Heart left ventricle (tissue), 16 donors: Measurements from ENCODE around the gene UNC5C. TPM values are rescaled to one million over a fixed set of nuclear protein-coding genes. Genes with fewer than 3 reads are reported as not detected.

Experiments
- ATAC-seq, 4 donors: fragments of 200-7000 bp; cut with Tn5 transposase; one replicate each; pipeline ENCODE4 v1.9.1; 2020 to 2022; ENCODE audit warnings: moderate library complexity in 4 of 4, mild to moderate bottlenecking in 3 of 4, moderate number of reproducible peaks in 1 of 4
- DNase-seq, 5 donors: peaks; one replicate each; pipeline ENCODE4 v3.0.0-alpha.2; 2020
- H3K27ac ChIP-seq, 12 donors: fragments of 200-600 bp; sonication (generic) in 4 of 12; one replicate each; pipeline versions ENCODE4 v1.5.0 to v1.8.0; 2016 to 2022; ENCODE audit warnings: mild to moderate bottlenecking in 2 of 12
- H3K27me3 ChIP-seq, 9 donors: fragments of 200-600 bp; sonication (generic) in 2 of 9; one replicate each; pipeline versions ENCODE4 v1.5.1 to v1.8.0; 2016 to 2022; ENCODE audit warnings: mild to moderate bottlenecking in 3 of 9
- H3K36me3 ChIP-seq, 9 donors: fragments of 200-600 bp; sonication (generic) in 2 of 9; one replicate each; pipeline versions ENCODE4 v1.5.0 to v1.8.0; 2018 to 2022; ENCODE audit warnings: mild to moderate bottlenecking in 2 of 9
- H3K4me1 ChIP-seq, 12 donors: fragments of 200-600 bp; sonication (generic) in 4 of 12; one replicate each; pipeline versions ENCODE4 v1.5.0 to v1.8.0; 2016 to 2022; ENCODE audit warnings: mild to moderate bottlenecking in 3 of 12
- H3K4me3 ChIP-seq, 12 donors: fragments of 200-600 bp; sonication (generic) in 4 of 12; one replicate each; pipeline versions ENCODE4 v1.5.0 to v1.8.0; 2017 to 2022; ENCODE audit warnings: mild to moderate bottlenecking in 9 of 12, moderate library complexity in 4 of 12
- H3K9me3 ChIP-seq, 12 donors: fragments of 200-600 bp; sonication (generic) in 4 of 12; one replicate each; pipeline versions ENCODE4 v1.5.0 to v1.8.0; 2016 to 2022; ENCODE audit warnings: mild to moderate bottlenecking in 1 of 12
- CTCF ChIP-seq, 12 donors: fragments of 200-600 bp; sonication (generic) in 4 of 12; IDR thresholded peaks; one replicate each; pipeline versions ENCODE4 v1.5.0 to v1.8.0; 2018 to 2022; ENCODE audit warnings: antibody characterized with exemption in 12 of 12, mild to moderate bottlenecking in 5 of 12
- POLR2A ChIP-seq, 2 donors: fragments of 450-650 bp; IDR thresholded peaks; one replicate each; pipeline ENCODE4 v1.6.1; 2017; ENCODE audit warnings: antibody characterized with exemption in 2 of 2, mild to moderate bottlenecking in 2 of 2, moderate library complexity in 2 of 2
- WGBS, 4 donors: extraction: QIAGEN DNeasy Blood & Tissue Kit in 2 of 4; methylation state at CpG; one replicate each; pipeline versions ENCODE4 v1.1.5 to v1.1.7; 2013 to 2018; 5-methylcytosine and 5-hydroxymethylcytosine counted together
- intact Hi-C, 10 donors: fragments of 100-400 bp; cut with DNase I; formaldehyde crosslinking; loops; one replicate each; pipeline versions ENCODE4 v1.11.1 to v1.14.2; 2022
- polyA plus RNA-seq, 2 donors: library from polyadenylated mRNA; stranded (reverse); fragments of 200-250 nt; gene quantifications; one replicate each; pipeline ENCODE4 v1.2.3, GENCODE V29; 2013
- total RNA-seq, 9 donors: library from RNA; depleted of rRNA in 2 of 9; stranded (reverse); fragments of >200 nt in 2 of 9; fragmentation: NEBNext Ultra II Directional in 3 of 9; extraction: Animal tissue kit (Norgen Biotek cat#: 25700) in 3 of 9; gene quantifications; one replicate each; pipeline versions ENCODE4 v1.1.0 to v1.2.4, GENCODE V29; 2016 to 2023
- donor health status: ischemic (EF 13 %, LVEDD 7.1; RV severe dilation, severe dysfunction).
- donor health status: healthy with polysubstance abuse.
- donor health status: DM: no; HTN: yes; CAD: no.
- donor health status: DM: no; HTN: no; CAD: no.
- donor health status: ischemic (EF 25% LVEDD 6.9; RV normal size, moderate dysfunction).
- donor health status: ischemic (EF 25% LVEDD 5.7; RV mildly dilated, moderate dysfunction).
- donor health status: healthy.
- donor health status: DM: yes; HTN: yes; CAD: no.
- donor health status: ischemic (EF 35%, LVEDD 5.7; RV mildly dilated, moderate dysfunction).
- donor health status: nonischemic (EF 11% LVEDD 7.7; RV severe dilation, severe dysfunction).
- donor health status: DM: yes; HTN: yes; CAD: no.
- donor health status: PGD.
- donor health status: ischemic (EF 29% LVEDD 5.4; RV normal size, mild dysfunction).
- donor health status: nonischemic (EF 23%, LVEDD 6.1; RV moderate dilation, normal function).

The UNC5C gene
- total and polyA plus RNA-seq, 11 donors, result 0.23 to 2.8 (median 1.7) TPM

- Histone ChIP-seq H3K27me3 (no peaks in the 10 kb centered on the region), H3K9me3 (no peaks in the 10 kb centered on the region), H3K27ac (no peak overlapping the region), H3K4me3 (no peak overlapping the region), H3K4me1 (no peaks in the 10 kb centered on the region), H3K36me3 (no peaks in the 10 kb centered on the region)
- 69 to 83% (median 71%) methylated on average over 3 of the region's 3 CpGs for WGBS, 4 donors
- ATAC-seq (no peak), DNase-seq (no peak)
- TF ChIP-seq CTCF (IDR thresholded peaks at IDR 0.05), result no peak
- TF ChIP-seq POLR2A (IDR thresholded peaks at IDR 0.05), result no peak
- intact Hi-C loops, result no loop called here
These were observed 177.1 kb downstream of the UNC5C start for GRCh38 chr4:95371476-95372224.

- no peak for TF ChIP-seq CTCF (IDR thresholded peaks at IDR 0.05)
- TF ChIP-seq POLR2A (IDR thresholded peaks at IDR 0.05), result no peak
- no peaks in the 10 kb centered on the region for H3K9me3 ChIP-seq
- DNase-seq, result no peak
- no peak overlapping the region for H3K4me3 ChIP-seq
- no peaks in the 10 kb centered on the region for H3K36me3 ChIP-seq
- ATAC-seq, result no peak
- WGBS, 4 donors, result 57 to 62% (median 62%) methylated on average over 2 of the region's 2 CpGs
- no peaks in the 10 kb centered on the region for H3K27me3 ChIP-seq
- intact Hi-C loops, result no loop called here
- H3K27ac ChIP-seq, result no peak overlapping the region
- H3K4me1 ChIP-seq, result peaks cover 0 to 13% (median 0%) of the 10 kb centered on the region in 12 donors
These were observed 180.9 kb downstream of the UNC5C start for GRCh38 chr4:95367824-95368223.

- peaks cover 0 to 18% (median 0%) of the 10 kb centered on the region in 12 donors for H3K4me1 ChIP-seq
- H3K27me3 ChIP-seq, result no peaks in the 10 kb centered on the region
- no peak for TF ChIP-seq CTCF (IDR thresholded peaks at IDR 0.05)
- TF ChIP-seq POLR2A (IDR thresholded peaks at IDR 0.05), result no peak
- H3K36me3 ChIP-seq, result no peaks in the 10 kb centered on the region
- no peak overlapping the region for H3K27ac ChIP-seq
- intact Hi-C loops, result no loop called here
- WGBS, 4 donors, result 24 to 37% (median 30%) methylated on average over 1 of the region's 1 CpG
- DNase-seq (no peak), ATAC-seq (no peak)
- H3K9me3 ChIP-seq, result no peaks in the 10 kb centered on the region
- no peak overlapping the region for H3K4me3 ChIP-seq
These were observed 184.8 kb downstream of the UNC5C start for GRCh38 chr4:95363966-95364365.

GRCh38 chr4:95363559-95363925 lies 185.2 kb downstream of the UNC5C start:
- intact Hi-C loops, result no loop called here
- 65 to 84% (median 77%) methylated on average over 2 of the region's 2 CpGs for whole genome bisulfite sequencing, 4 donors
- H3K36me3 ChIP-seq, result no peaks in the 10 kb centered on the region
- peaks cover 0 to 18% (median 0%) of the 10 kb centered on the region in 12 donors for H3K4me1 ChIP-seq
- no peaks in the 10 kb centered on the region for H3K27me3 ChIP-seq
- ATAC-seq (no peak), DNase-seq (no peak)
- no peaks in the 10 kb centered on the region for H3K9me3 ChIP-seq
- H3K27ac ChIP-seq, result no peak overlapping the region
- TF ChIP-seq POLR2A (IDR thresholded peaks at IDR 0.05) (no peak), CTCF (IDR thresholded peaks at IDR 0.05) (no peak)
- no peak overlapping the region for H3K4me3 ChIP-seq
